HG03575 (cell line): Measurements from ENCODE around the gene COQ9.

ENCODE experiments used
- ATAC-seq: cut with Tn5 transposase; IDR thresholded peaks from one replicate; pipeline ENCODE4 v1.9.1; 2021; ENCODE audit not compliant: unreplicated experiment, insufficient number of reproducible peaks, low FRiP score; ENCODE audit errors: extremely low read depth

COQ9 gene

DNA sequence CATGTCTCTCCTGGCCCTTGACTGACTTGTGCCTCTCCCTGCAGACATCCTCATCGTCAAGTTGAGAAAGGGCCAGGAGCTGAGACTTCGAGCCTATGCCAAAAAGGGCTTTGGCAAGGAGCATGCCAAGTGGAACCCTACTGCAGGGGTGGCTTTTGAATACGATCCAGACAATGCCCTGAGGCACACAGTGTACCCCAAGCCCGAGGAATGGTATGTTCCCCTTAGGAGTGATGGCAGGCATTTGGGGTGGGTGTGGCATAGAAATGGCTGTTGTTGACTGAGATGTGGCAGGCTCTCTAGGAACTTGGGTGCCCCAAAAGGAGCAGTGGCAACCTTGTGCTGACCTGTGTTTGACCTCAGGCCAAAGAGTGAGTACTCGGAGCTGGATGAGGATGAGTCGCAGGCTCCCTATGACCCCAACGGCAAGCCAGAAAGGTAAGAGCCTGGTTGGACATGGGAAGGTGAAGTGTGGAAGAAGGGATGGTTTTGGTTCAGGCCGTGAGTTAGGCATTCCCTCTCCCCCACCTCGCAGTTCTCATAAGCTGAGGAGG lies 22.7 kb downstream of the COQ9 start:
- no peak for ATAC-seq

DNA sequence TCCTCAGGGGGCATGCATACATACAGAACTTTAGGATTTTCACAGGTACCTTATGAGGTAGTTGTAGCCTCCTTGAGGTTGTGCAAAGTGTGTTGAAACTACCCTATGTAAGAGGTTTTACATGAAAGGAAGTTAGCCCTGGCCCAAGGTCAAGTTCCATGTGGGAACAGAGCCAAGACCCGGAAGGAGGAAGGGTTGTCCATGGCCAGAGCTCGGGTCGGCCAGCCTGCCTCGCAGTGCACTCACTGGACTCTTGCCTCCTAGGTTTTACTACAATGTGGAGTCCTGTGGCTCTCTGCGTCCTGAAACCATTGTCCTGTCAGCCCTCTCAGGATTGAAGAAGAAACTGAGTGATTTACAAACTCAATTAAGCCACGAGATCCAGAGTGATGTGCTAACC lies 23.4 kb downstream of the COQ9 start:
- no peak for ATAC-seq

DNA sequence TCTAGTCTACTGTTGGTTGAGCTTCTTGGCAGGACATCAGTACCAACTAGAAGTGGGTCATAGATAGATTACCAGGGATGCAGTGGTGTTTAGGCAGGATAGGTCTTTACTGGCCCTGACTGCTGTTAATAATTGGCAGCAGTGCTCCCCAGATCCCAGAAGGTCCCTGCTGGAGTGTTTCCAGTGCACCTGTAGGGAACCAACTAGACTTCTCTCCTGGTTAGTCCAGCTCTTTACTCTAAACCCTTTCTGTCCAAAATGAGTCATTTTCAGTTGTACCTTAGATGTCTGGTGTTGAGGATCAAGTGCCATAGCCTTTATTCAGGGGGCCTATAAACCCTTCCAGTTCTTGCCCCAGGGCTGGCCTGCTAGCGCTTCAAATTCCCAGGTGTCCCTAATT lies 23.9 kb downstream of the COQ9 start:
- no peak for ATAC-seq

DNA sequence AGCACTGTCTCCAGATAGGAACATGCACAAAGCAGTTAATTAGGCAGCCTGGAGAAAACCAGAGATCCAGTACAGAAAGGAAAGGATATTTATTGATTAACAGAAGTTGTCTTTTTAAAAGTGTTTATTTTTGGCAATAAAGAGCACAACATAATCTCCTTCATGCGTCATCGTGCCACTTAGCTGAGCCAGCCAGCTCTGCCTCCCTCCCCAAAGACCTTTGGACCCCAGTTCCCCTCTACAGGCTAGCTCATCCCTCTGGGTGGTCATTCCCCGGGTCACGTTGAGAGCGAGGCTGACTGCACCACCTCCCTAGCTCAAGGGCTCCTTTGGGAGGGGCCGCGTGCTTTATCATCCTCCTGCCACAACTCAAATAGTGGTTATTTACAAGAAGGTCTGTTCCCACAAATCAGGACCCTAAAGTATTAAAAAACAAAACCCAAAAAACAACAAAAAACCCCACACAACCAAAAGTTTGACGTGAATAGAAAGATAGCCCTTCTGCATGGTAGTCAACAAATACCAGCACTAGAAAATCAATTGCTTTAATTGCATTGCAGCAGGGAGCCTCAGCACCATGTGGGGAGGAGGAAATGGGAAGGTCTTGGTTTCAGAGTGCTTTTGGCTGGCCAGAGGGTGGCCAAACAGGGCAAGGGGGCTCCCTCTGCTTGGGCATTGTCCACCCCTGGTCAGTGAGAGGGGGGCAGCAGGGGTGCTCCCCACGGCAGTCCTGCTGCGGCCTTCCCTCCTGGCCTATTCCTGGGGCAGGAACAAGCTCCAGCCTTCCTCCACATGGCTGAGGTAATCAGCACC lies 24.8 kb downstream of the COQ9 start:
- no peak for ATAC-seq

DNA sequence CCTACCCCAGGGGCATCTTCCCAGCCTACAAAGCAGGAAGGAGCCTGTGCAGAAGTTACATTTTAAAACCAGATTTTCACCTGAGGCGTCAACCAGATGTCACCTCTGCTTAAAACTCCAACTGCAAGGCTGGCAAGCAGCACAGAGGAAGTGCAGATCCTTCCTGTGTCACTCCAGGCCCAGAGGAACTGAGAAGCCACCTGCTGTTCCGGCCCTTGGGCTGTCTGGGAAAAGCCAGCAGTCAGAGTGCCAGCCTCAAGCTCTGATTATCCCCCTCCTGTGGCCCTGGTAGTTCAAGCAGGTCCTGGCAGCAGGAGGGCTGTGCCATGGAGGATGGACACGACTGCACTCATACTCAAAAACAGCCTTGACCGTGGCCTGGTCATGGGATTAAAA lies 25.4 kb downstream of the COQ9 start:
- ATAC-seq, result no peak

DNA sequence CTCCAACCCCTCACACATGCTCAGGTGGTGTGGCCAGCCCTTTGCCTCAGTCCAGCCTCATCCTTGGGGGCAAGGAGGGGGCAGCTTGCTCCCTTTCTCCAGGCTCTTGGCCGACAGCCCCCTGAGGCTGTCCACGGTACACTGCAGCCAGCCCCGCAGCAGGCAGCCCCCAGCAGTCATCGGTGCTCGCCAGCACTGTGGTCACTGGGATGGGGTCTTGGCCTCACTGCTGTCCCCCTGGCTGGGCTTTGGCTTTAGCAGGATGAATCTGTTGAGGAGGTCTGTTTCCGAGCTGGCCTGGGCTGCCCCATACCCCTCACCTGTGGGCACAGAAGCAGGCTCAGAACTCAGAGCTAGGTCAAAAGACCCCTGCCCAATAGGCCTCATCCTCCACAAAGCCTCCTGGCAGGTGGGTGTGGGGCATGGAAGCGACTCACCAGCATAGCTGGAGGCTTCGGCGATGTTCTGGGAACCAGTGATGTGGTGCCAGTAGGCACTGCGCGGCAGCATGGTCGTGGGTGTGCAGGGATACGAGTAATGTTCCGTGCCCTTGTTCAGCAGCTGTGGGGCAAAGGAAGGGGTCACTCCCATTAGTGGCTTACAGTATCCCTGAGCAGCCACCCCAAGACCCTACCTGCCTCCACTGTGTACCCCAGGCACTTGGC lies 26.0 kb downstream of the COQ9 start:
- no peak for ATAC-seq

DNA sequence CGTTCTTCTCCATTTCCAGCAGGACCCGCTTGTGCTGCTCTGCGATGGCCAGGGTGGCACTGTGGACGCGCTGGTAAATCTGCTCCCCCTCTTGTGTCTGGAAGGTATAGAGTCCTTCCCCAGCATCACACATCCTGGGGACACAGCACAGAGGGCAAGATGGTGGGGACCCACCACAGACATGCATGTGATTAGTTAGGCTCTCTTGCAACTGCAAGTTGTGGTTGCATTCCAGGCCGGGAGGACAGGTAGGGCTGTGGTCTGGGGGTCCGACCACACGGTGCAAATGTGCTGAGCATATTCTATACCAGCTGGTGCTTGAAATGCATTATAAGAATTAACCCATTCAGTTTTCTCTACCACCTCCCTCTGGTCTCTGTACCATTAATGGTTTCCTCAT lies 26.6 kb downstream of the COQ9 start:
- ATAC-seq, result no peak

DNA sequence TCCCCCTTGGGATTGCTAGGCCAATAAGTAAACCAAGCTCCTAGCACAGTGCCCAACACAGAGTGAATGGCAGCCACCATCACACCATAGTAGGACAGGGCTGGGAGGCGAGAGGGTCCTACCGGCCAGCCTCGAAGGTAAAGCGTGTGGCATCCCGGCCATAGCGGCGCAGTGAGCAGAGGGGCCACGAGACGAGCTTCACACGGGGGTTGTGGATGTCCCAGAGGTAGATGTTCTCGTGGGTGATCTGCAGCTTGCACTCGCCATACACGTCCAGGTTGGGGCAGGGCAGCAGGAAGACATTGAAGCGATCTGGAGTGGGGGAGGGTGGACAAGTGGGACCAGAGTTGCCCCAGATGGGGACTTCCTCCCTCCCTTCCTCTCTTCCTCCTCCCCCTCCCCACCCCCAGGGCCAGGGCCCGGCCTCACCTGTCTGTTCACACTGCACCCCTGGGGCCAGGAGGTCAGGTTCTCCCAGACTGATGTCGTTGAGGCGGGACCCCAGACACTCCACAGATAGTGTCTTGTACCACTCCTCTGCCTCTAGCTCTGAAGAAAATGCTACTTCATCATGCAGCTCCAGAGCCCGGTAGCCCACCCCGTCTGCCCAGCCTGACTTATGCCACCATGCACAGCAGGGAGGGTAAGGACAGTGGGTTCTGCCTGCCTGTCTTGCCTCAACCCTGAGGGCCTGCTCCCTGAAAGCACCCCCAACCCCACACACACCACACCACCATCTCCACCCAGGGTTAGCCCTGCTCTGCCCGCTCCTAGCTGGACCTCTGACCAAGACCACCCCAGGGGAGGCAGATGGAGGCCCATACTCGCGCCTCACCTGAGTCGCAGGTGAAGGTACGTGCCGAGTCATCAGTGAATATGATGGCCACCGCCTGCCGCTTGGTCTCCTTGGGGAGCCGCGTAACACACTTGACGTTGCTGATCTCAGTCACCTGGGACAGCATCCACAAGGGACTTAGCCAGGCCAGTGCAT lies 27.7 kb downstream of the COQ9 start:
- no peak for ATAC-seq

DNA sequence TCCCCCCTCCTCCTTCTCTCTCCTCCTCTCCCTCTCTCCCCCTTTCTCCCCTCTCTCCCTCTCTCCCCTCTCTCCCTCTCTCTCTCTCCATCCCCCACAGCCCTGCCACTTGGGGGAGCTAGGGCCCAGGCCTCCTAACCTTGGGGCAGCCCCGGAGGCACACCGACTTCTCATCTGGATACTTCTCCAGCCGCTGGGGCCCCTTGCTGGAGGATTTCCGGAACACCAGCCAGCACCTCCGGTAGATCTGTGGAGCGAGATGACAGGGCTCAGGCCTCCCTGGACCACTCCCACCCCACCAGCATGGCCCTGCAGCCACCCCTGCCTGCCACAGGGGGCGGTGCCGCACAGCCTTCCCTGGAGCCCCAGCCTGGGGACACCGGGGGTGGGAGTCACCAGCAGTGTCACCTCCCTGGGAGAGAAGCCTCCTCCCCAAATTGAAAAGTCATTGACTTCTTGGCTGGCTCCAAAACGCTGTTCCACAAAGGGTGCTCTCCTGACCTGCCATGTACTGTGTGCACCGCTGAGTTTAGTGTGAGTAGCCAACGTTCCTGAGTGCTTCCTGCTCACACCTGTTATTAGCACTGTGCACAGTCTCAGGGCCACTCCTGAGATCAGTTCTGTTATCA lies 28.5 kb downstream of the COQ9 start:
- peak; percentile 79 for ATAC-seq

DNA sequence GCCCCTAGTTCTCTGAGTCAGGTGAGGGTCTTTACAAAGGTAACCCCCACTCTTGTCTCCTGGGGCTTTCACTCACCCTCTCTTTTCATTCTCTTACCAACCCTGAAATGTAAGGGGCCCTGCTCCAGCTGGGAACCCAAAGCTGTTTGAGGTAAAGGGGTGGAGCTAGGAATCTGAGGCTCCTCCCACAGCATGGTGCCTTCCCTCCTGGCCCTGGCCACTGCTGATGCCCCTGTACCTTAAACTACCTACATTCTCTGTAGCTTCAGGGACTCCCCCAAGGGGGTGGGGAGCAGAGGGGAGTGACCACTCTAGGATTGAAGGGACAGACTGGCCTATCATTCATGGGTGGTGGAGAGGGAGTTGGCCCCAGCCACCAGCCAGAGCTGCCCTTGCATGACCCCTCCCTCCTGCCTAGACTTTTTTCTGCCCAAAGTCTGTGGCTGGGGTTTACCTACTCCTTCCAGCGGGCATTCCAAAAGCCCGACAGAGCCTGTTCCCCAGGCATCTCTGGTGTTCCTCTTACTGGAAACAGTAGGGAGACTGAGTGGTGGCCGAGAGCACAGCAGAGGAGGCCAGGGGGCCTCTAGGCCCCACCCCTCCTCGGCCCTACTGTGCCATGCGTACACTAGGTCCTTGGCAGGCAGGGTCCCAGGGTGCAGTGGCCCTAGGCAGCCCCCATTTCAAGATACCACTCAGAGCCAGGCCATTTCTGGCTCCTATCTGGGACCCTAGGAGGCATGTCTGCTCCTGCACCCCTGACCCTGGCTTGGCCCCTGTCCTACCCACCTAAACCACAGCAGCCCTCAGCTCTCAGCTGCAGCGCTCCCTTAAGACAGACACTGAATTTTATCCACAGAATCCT lies 29.5 kb downstream of the COQ9 start:
- ATAC-seq, result no peak

DNA sequence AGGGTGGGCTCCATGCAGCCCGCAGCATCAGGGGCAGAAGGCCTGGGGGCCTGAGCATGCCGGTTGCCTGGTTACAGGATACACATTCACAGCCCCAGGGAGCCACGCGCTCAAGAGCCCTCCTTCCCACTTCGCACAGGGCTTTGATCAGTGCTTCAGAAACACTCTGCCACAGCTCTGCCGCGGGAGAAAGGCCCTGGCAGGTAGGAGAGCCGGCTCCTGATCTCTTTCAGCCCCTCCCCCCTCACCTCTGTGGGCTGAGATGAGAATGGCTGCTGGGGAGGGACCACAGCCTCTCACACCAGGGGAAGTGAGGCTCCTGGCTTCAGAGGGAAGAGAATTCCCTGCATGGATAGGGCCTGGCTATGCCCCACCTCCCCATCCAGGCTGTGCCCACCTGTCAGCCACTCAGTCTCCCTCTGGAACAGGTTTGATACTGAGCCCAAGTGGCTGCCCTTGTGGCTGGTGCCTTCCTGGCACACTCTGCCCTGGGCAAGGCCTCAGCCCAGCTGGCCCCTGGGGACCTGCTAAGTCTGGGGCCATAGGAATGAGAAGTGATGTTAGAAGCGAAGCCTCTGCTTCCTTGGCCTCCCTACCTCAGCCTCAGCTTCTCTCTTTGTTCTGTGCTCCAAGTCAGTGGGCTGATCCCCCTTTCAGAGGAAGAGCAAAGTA lies 30.4 kb downstream of the COQ9 start:
- ATAC-seq, result no peak

DNA sequence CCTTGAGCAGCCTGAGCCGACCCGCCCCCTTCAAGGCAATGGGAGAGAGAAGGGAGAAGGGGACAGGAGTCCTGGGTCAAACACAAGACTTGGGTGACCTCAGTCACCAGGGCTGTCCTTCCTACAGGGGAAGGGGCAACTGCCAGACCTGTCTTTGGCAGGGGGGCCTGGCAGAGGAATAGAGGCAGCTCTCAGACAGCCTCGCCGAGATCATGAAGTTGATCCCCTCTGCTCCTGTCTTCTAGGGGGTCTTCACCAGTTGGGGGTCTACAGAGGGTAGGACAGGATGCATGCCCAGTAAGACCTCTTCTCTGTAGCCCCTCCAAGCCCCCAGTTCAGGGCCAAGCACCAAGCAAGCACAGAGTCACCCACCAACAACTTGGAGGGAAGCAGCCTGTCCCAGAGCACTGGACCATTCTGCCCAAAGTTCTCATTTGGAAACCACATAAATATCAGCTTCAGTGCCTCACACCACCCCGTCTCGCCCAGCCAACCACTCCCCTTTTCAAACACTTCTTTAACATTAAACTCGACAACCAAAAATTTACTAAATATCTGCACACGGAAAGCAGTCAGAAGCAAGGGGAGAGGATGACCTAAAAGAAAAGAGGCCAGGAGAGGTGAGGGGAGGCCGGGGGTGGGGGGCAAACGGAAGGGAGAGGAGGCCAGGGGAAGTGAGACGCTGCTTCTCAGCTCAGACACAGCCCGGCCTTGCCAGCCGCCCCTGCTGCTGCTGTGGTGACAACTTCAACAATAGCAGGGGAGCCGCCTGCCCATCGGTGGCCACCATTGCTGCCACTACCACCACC lies 31.3 kb downstream of the COQ9 start:
- no peak for ATAC-seq

DNA sequence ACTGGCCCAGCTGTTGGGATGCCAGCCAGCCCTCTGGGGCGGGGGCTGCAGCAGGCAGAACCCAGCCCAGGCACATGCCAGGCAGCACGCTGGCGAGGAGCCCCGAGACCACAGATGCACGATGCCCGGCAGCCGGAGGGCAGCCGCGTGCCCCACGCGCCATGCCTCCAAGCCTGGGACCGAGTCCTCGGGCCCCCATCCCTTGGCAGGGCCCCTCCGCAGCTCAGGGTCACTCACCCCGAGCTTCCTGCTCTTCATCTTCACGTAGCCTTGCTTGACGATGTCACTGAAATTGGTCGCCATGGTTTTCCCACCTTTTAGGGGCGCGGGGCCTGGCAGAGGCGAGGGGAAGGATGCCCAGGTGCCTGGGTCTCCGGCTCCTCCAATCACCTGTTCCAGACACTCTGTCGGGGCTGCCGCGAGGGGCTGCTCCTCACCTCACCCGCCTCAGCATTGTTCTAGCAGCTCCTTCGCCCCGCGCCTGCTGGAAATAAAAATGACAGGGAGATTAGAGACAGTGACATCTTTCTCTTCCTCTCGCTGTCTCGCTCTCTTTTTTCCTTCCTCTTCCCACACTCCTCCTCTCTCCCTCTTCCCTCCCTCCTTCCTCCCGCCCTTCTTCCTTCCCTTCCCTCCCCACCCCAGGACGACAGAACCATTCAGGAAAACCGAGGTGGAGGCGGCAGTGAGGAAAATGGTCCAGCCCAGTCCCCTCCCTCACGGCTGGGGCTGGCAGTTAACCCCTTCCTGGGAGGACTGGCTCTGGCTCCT lies 32.1 kb downstream of the COQ9 start:
- ATAC-seq, result no peak

DNA sequence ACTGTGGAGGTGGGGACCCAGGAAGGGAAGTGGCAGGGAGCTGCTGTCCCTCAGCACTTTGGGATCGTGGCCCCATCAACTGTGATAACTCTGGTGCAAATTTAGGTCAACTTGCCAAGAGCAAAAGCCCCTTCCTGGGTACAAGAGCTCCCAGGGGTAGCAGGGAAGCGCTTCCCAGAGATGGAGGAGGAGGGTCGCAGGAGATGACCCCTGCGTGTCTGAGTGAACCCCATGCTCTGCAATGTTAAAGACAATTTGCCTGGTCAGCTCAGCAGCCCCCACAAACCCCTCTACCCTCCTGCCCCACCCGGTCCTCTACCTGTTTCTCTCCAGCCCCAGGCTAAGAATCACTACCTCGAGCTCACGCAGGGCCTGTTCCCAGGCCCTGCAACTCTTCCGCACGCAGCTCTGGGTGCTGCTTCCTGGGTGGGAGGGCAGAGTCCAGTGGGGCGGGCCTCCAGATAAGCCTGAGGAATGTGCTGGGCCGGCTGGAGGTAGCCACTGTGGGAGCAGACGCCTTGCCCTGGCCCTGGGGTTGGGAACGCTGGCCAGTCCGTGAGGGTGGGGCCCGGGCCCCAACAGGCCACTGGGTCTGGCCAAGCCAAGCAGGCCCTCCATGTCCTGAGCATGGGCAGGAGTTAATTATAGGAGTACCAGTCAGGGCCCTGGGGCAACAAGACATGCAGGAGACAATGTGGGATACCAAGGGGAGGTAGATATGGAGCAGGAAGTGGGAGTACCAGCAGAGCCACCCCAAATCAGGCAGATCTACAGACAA lies 32.9 kb downstream of the COQ9 start:
- no peak for ATAC-seq

DNA sequence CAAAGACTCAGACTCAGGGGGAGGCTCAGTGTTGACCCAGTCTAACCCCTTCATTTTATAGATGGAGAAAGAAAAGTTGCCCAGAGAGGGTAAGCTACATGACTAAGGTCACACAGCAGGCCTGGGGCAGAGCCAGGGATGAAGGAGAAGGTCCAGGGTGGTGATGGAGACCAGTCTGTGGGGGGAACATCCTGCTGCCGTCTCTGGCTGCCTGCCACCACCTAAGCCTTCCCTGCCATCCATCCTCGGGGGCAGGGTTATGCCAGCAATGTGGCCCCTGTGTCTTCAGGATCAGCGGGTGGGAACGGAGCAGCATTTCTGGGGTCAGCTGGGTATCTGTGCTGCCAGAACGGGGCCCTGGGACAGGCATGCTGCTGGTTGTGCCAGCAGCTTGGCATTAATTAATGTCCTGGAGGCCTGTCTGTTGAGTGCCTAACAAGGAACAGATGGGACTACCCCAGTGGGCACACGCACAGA lies 33.5 kb downstream of the COQ9 start:
- no peak for ATAC-seq
